Nephron (organoid): Measurements from ENCODE around the gene ANGPT4.

ENCODE experiments used
- H3K27ac Mint-ChIP-seq, 3 experiments: 2 replicates each; pipeline ENCODE4 v1.8.0; 2020; ENCODE audit warnings: mixed read lengths in 3 of 3, mild to moderate bottlenecking in 2 of 3, moderate library complexity in 1 of 3
- H3K27me3 Mint-ChIP-seq: 2 replicates; pipeline ENCODE4 v1.8.0; 2021; ENCODE audit warnings: low read depth, mild to moderate bottlenecking, moderate library complexity, mixed read lengths
- H3K36me3 Mint-ChIP-seq: 2 replicates; pipeline ENCODE4 v1.8.0; 2020; ENCODE audit warnings: low read depth, mixed read lengths
- H3K4me1 Mint-ChIP-seq: 2 replicates; pipeline ENCODE4 v1.8.0; 2020; ENCODE audit warnings: mixed read lengths
- H3K4me3 Mint-ChIP-seq, 3 experiments: 2 replicates each; pipeline ENCODE4 v1.8.0; 2020; ENCODE audit warnings: mild to moderate bottlenecking in 3 of 3, mixed read lengths in 3 of 3, moderate library complexity in 2 of 3
- H3K9me3 Mint-ChIP-seq: 2 replicates; pipeline ENCODE4 v1.8.0; 2020; ENCODE audit warnings: mixed read lengths
- TF ChIP-seq, protein P1 (sequence below), 3 experiments: fragments of 200-600 bp; sonication (generic); IDR thresholded peaks; one replicate each; pipeline ENCODE4 v1.5.0; 2021; ENCODE audit warnings: antibody characterized with exemption in 3 of 3; ENCODE audit not compliant: unreplicated experiment in 3 of 3

Gene ANGPT4

DNA sequence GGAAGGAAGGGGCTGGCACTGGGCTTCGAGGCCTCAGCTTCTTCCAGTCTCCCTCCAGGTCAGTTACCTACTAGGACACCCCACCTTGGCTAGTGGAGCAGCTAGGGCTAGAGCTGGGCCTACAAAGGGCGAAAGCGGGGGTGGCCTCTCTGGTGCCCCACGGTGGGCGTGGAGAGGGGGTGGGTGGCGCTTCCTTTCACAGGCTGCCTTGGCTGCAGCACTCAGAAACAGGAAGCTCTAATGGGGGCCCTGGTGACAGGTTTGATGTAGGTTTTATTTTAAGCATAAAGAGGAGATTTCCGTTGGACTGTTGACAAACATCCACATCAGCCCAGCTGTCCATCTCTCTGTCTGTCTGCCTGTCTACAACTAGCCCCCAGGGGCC, 69.2 kb downstream of the ANGPT4 start:
- Mint-ChIP-seq H3K36me3 (peaks cover 4% of the 10 kb centered on the region), H3K4me3 (peak overlapping the region in 1 of 3 experiments; percentile 80), H3K9me3 (no peaks in the 10 kb centered on the region), H3K27me3 (peaks cover 39% of the 10 kb centered on the region), H3K4me1 (peaks cover 30% of the 10 kb centered on the region), H3K27ac (no peak overlapping the region)
- TF ChIP-seq, protein P1, sequence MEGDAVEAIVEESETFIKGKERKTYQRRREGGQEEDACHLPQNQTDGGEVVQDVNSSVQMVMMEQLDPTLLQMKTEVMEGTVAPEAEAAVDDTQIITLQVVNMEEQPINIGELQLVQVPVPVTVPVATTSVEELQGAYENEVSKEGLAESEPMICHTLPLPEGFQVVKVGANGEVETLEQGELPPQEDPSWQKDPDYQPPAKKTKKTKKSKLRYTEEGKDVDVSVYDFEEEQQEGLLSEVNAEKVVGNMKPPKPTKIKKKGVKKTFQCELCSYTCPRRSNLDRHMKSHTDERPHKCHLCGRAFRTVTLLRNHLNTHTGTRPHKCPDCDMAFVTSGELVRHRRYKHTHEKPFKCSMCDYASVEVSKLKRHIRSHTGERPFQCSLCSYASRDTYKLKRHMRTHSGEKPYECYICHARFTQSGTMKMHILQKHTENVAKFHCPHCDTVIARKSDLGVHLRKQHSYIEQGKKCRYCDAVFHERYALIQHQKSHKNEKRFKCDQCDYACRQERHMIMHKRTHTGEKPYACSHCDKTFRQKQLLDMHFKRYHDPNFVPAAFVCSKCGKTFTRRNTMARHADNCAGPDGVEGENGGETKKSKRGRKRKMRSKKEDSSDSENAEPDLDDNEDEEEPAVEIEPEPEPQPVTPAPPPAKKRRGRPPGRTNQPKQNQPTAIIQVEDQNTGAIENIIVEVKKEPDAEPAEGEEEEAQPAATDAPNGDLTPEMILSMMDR (IDR thresholded peaks at IDR 0.05; ENCODE audit: unreplicated experiment in 3 of 3) = no peak

DNA sequence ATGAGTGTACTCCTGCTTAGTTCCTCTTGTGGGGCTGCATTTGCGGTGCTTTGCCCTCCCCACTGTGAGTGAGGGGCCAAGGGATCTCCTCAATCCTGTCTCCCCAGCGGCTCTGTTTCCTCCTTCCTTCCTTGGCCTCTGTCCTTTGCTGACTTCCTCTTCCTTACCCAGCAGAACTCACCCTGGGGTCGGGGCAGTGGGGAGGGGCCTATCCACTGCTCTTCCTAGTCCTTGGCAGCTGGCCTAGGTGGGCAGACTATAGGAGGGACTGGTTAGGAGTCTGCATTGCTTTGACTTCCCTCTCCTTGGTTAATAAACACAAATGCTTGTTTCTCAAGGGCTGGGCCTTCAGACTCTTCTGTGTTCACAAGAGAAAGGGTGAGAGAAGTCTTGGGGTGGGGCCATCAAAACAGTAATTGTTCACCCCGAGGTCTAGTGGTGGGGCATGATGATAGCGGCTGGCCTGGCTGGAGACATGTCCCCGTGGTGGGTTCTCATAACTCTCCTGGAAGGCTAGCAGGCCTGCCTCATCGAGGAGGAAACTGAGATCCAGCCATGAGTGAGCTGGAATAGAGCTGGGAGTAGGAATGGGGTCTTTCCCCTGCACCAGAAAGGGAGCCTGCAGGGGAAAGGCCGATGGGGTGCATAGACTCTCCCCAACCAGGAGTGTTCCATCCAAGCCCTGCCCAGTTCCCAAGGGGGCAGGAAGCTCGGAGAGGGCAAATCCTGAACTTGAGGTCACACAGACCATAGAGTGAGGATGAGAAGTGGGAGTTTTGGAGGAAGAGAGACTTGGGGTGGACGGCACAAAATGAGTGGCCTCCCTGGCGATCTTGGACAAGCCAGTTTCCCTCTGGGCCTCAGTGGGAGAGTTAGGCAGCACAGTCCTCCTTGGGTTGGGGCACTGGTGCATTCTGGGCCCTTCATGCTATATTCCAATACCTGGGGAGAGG, 69.9 kb downstream of the ANGPT4 start:
- Mint-ChIP-seq H3K9me3 (no peaks in the 10 kb centered on the region), H3K27me3 (peaks cover 43% of the 10 kb centered on the region), H3K27ac (peak overlapping the region in 1 of 3 experiments; percentile 38), H3K4me3 (peak overlapping the region; percentile 73 to 80 (median 78)), H3K36me3 (peaks cover 4% of the 10 kb centered on the region), H3K4me1 (peaks cover 30% of the 10 kb centered on the region)
- TF ChIP-seq, protein P1 (IDR thresholded peaks at IDR 0.05; ENCODE audit: unreplicated experiment in 3 of 3) = no peak

DNA sequence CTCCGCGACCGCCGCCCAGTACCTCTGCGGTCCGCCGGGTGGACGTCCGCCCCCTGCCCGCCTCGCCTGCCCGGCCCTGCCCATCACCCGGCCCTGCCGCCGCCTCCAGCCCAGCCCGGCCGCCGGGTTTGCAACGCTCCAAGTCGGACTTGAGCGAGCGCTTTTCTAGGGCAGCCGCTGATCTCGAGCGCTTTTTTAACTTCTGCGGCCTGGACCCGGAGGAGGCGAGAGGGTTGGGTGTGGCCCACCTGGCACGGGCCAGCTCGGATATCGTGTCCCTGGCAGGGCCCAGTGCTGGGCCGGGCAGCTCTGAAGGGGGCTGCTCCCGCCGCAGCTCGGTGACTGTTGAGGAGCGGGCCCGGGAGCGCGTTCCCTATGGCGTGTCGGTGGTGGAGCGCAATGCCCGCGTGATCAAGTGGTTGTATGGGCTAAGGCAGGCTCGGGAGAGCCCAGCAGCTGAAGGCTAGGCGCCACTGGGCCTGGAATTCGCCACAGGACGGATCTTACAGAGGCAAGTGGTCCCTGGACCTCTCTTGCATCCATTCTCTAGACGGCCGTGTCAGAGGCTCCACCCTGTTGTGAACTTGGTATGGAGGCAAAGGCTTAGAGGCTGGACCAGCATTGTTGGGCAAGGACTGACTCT, 70.8 kb downstream of the ANGPT4 start:
- no peaks in the 10 kb centered on the region for H3K36me3 Mint-ChIP-seq
- H3K4me1 Mint-ChIP-seq = peaks cover 30% of the 10 kb centered on the region

DNA sequence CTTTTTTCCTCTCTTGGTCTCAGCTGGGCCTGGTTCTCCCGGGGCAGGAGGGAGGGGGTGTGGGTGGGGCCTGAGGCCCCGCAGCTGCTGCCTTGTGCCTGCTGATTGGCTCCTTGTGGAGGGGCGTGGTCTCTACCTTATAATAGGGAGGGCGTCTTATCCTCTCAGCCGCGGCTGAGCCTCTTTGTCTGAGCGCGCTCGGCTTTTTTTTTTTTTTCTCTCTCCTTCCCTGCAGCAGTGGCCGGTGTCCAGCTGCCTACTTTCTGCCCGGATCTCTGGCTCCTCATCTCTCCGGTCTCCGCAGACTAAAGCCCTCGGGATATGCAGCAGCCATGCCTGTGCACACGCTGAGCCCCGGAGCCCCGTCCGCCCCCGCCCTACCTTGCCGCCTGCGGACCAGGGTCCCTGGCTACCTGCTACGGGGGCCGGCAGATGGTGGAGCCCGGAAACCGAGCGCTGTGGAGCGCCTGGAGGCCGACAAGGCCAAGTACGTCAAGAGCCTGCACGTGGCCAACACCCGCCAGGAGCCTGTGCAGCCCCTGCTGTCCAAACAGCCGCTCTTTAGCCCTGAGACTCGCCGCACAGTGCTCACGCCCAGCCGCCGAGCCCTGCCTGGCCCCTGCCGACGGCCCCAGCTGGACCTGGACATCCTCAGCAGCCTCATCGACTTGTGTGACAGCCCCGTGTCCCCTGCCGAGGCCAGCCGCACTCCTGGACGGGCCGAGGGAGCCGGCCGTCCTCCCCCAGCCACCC, 71.5 kb downstream of the ANGPT4 start:
- peaks cover 54% of the 10 kb centered on the region for H3K27me3 Mint-ChIP-seq
- H3K4me3 Mint-ChIP-seq = peak overlapping the region; percentile 80 to 84 (median 80)
- H3K27ac Mint-ChIP-seq = peak overlapping the region in 2 of 3 experiments; percentile 20 to 62
- no peaks in the 10 kb centered on the region for H3K36me3 Mint-ChIP-seq
- TF ChIP-seq, protein P1 (IDR thresholded peaks at IDR 0.05; ENCODE audit: unreplicated experiment in 3 of 3) = peak in 1 of 3 experiments; percentile 11
- peaks cover 30% of the 10 kb centered on the region for H3K4me1 Mint-ChIP-seq
- H3K9me3 Mint-ChIP-seq = no peaks in the 10 kb centered on the region

More for the DNA sequence above, 70.8 kb downstream of the ANGPT4 start:
- H3K9me3 Mint-ChIP-seq = no peaks in the 10 kb centered on the region
- peak overlapping the region; percentile 35 to 80 (median 78) for H3K4me3 Mint-ChIP-seq
- no peak overlapping the region for H3K27ac Mint-ChIP-seq
- TF ChIP-seq, protein P1 (IDR thresholded peaks at IDR 0.05; ENCODE audit: unreplicated experiment in 3 of 3) = no peak
- peaks cover 47% of the 10 kb centered on the region for H3K27me3 Mint-ChIP-seq

DNA sequence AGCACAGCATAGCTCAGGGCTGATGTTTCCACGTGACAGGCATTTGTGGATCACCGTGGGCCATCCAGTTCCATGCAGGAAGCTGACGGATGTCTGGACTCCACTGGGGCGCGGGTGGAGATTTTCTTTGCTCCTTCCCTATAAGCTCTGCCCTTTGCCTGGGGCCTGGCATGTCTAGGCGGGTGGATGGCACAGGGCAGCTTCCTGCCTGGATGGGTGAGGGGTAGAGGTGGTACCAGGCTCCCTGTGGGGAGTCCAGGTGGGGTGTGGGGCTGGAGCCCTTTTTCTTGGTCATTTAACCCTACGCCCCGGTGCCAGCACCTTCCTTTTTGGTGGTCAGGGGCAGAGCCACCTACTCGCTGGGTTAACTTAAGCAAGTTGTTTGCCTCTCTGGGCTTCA, 72.2 kb downstream of the ANGPT4 start:
- Mint-ChIP-seq H3K27me3 (peaks cover 62% of the 10 kb centered on the region), H3K4me1 (peaks cover 30% of the 10 kb centered on the region), H3K4me3 (no peak overlapping the region), H3K9me3 (no peaks in the 10 kb centered on the region), H3K27ac (no peak overlapping the region), H3K36me3 (no peaks in the 10 kb centered on the region)
- TF ChIP-seq, protein P1 (IDR thresholded peaks at IDR 0.05; ENCODE audit: unreplicated experiment in 3 of 3) = no peak
